ENCODE measurements around the gene DLG2.
"Not testable (repeated sequence)": the region's sequence is repeated elsewhere in the genome, so short reads cannot be mapped to it uniquely, and the experiment has no call there.

DLG2 gene

GRCh38 chr11:83611031-83611430 is 2016.1 kb downstream of the DLG2 start:
- DNase-seq: no peak

GRCh38 chr11:83609191-83609590 is 2018.0 kb downstream of the DLG2 start:
- no peak for DNase-seq

GRCh38 chr11:83608571-83608970 is 2018.6 kb downstream of the DLG2 start:
- no peak for DNase-seq

- peak in 1 of 56 donors; percentile 10 for DNase-seq
Measured at GRCh38 chr11:83601914-83602527, 2025.1 kb downstream of the DLG2 start.

GRCh38 chr11:83601201-83601913 is 2025.8 kb downstream of the DLG2 start:
- no peak for DNase-seq

GRCh38 chr11:83600661-83601060 is 2026.5 kb downstream of the DLG2 start:
- no peak for DNase-seq

- no peak for DNase-seq
Measured at GRCh38 chr11:83599066-83599465, 2028.1 kb downstream of the DLG2 start.

GRCh38 chr11:83587797-83588196 is 2039.3 kb downstream of the DLG2 start:
- not testable (repeated sequence) for DNase-seq

- no peak for DNase-seq
Measured at GRCh38 chr11:83583757-83584366, 2043.3 kb downstream of the DLG2 start.

GRCh38 chr11:83574519-83574918 is 2052.6 kb downstream of the DLG2 start:
- no peak for DNase-seq

GRCh38 chr11:83572581-83573496 is 2054.3 kb downstream of the DLG2 start:
- DNase-seq: no peak

GRCh38 chr11:83571302-83571701 is 2055.8 kb downstream of the DLG2 start:
- DNase-seq: no peak

- DNase-seq: no peak
Measured at GRCh38 chr11:83569134-83569805, 2057.9 kb downstream of the DLG2 start.

GRCh38 chr11:83568516-83568915 is 2058.6 kb downstream of the DLG2 start:
- no peak for DNase-seq

GRCh38 chr11:83566950-83567349 is 2060.2 kb downstream of the DLG2 start:
- no peak for DNase-seq

GRCh38 chr11:83564870-83565269 is 2062.3 kb downstream of the DLG2 start:
- no peak for DNase-seq

- no peak for DNase-seq
Measured at GRCh38 chr11:83558281-83558680, 2068.9 kb downstream of the DLG2 start.

GRCh38 chr11:83557653-83558052 is 2069.5 kb downstream of the DLG2 start:
- no peak for DNase-seq

GRCh38 chr11:83554876-83555275 is 2072.3 kb downstream of the DLG2 start:
- peak in 1 of 56 donors; percentile 6 for DNase-seq

- no peak for DNase-seq
Measured at GRCh38 chr11:83549984-83550667, 2077.0 kb downstream of the DLG2 start.

Measured in nucleus accumbens (tissue), 56 donors.